Stimulated activated CD4-positive, alpha-beta T cell treated with anti-CD3 and anti-CD28 coated beads, Interleukin-12 subunit alpha, Interleukin-12 subunit beta, amount 100 ng/mL, for 4 hours (primary cell): Measurements from ENCODE around the gene VWDE.
"Not testable (repeated sequence)": the region's sequence is repeated elsewhere in the genome, so short reads cannot be mapped to it uniquely, and the experiment has no call there.

Experiments
- DNase-seq: peaks from one replicate; pipeline ENCODE4 v3.0.0-alpha.2; 2020

The VWDE gene

GRCh38 chr7:12403287-12404181 lies at the start of gene VWDE:
Gene VWDE, minus strand, starts transcription at chr7:12403865. Its CDS starts 149 bp downstream, at chr7:12403716.
- DNase-seq: peak; percentile 36

- DNase-seq: not testable (repeated sequence)
Observed at GRCh38 chr7:12453136-12453535, 49.5 kb upstream of the VWDE start.

- no peak for DNase-seq
Observed at GRCh38 chr7:12450615-12451014, 47.0 kb upstream of the VWDE start.

- DNase-seq: no peak
Observed at GRCh38 chr7:12444785-12445184, 41.1 kb upstream of the VWDE start.

GRCh38 chr7:12440229-12440628 lies 36.6 kb upstream of the VWDE start:
- DNase-seq: no peak

GRCh38 chr7:12436896-12437535 lies 33.4 kb upstream of the VWDE start:
- DNase-seq: no peak

GRCh38 chr7:12436126-12436525 lies 32.5 kb upstream of the VWDE start:
- DNase-seq: no peak

- no peak for DNase-seq
Observed at GRCh38 chr7:12434012-12434642, 30.5 kb upstream of the VWDE start.

- no peak for DNase-seq
Observed at GRCh38 chr7:12431886-12432556, 28.4 kb upstream of the VWDE start.

GRCh38 chr7:12425311-12425710 lies 21.6 kb upstream of the VWDE start:
- no peak for DNase-seq

GRCh38 chr7:12423997-12424745 lies 20.5 kb upstream of the VWDE start:
- DNase-seq: no peak

GRCh38 chr7:12423355-12423996 lies 19.8 kb upstream of the VWDE start:
- no peak for DNase-seq

- DNase-seq: no peak
Observed at GRCh38 chr7:12422554-12423320, 19.1 kb upstream of the VWDE start.

- no peak for DNase-seq
Observed at GRCh38 chr7:12418452-12418851, 14.8 kb upstream of the VWDE start.

- no peak for DNase-seq
Observed at GRCh38 chr7:12415072-12415471, 11.4 kb upstream of the VWDE start.

GRCh38 chr7:12412407-12412806 lies 8.7 kb upstream of the VWDE start:
- DNase-seq: no peak

- DNase-seq: no peak
Observed at GRCh38 chr7:12410523-12410922, 6.9 kb upstream of the VWDE start.

- no peak for DNase-seq
Observed at GRCh38 chr7:12409097-12409711, 5.5 kb upstream of the VWDE start.

GRCh38 chr7:12407652-12408051 lies 4.0 kb upstream of the VWDE start:
- not testable (repeated sequence) for DNase-seq

- DNase-seq: no peak
Observed at GRCh38 chr7:12402365-12402725, 1.3 kb downstream of the VWDE start.
